Measurements from ENCODE around the gene KIFC1. TPM values are rescaled to one million over a fixed set of nuclear protein-coding genes. Genes with fewer than 3 reads are reported as not detected.

KIFC1 gene
- polyA plus RNA-seq, 1 of the 3 experiments (the other 2 are of a cell fraction): 35.9 TPM

GRCh38 chr6:33380272-33380981, 11.2 kb upstream of the KIFC1 start:
- H3K27me3 ChIP-seq (ENCODE audit: insufficient read depth): no peaks in the 10 kb centered on the region
- no peaks in the 10 kb centered on the region for H3K9me2 ChIP-seq
- H3K27ac ChIP-seq (ENCODE audit: low read depth in 2 of 2, low read length in 1 of 2): no peak overlapping the region
- TF ChIP-seq CTCF (IDR thresholded peaks at IDR 0.05) (no peak), RFX5 (IDR thresholded peaks at IDR 0.05; ENCODE audit: low read length) (no peak), EZH2phosphoT487 (IDR thresholded peaks at IDR 0.05; ENCODE audit: borderline replicate concordance, low read depth) (no peak), SMC3 (IDR thresholded peaks at IDR 0.05; ENCODE audit: low read depth, low read length) (no peak), MEF2A (IDR thresholded peaks at IDR 0.05; ENCODE audit: borderline replicate concordance, low read depth) (no peak), SIN3A (IDR thresholded peaks at IDR 0.05; ENCODE audit: borderline replicate concordance, low read depth, low read length) (no peak), FOXM1 (IDR thresholded peaks at IDR 0.05; ENCODE audit: low read depth) (no peak), MAX (IDR thresholded peaks at IDR 0.05; ENCODE audit: low read depth) (no peak), CHD2 (IDR thresholded peaks at IDR 0.05; ENCODE audit: low read length, partially characterized antibody) (no peak), NFIC (IDR thresholded peaks at IDR 0.05; ENCODE audit: borderline replicate concordance) (no peak), POLR2AphosphoS5 (IDR thresholded peaks at IDR 0.05; ENCODE audit: low read depth, low read length) (no peak), EP300 (IDR thresholded peaks at IDR 0.05; ENCODE audit: borderline replicate concordance in 1 of 2, low read depth in 1 of 2, low read length in 1 of 2) (no peak), TEAD4 (IDR thresholded peaks at IDR 0.05; ENCODE audit: borderline replicate concordance, insufficient read depth) (no peak), RXRA (IDR thresholded peaks at IDR 0.05; ENCODE audit: borderline replicate concordance, low read depth) (no peak), ZBTB33 (IDR thresholded peaks at IDR 0.05; ENCODE audit: borderline replicate concordance, low read depth) (no peak), REST (IDR thresholded peaks at IDR 0.05; ENCODE audit: low read depth, low read length) (no peak), ELF1 (IDR thresholded peaks at IDR 0.05) (no peak), RCOR1 (IDR thresholded peaks at IDR 0.05; ENCODE audit: low read length) (no peak), TCF12 (IDR thresholded peaks at IDR 0.05) (no peak)
- no peak overlapping the region for H3K4me2 ChIP-seq
- peaks cover 0 to 3% of the 10 kb centered on the region in 2 experiments; a peak in 2 of 4 replicates for H3K4me1 ChIP-seq (ENCODE audit: control insufficient read depth in 1 of 2, insufficient read depth in 2 of 2, low read depth in 1 of 2, low read length in 1 of 2)
- 77% methylated on average over 2 of the region's 2 CpGs for WGBS (ENCODE audit: low lambda C conversion rate)
- DNase-seq: no peak
- ChIA-PET POLR2A (interaction anchor here (0.6 kb wide), 1 partner anchor 25 kb away, joined by 4 read pairs; no protein-coding TSS in a partner anchor), CTCF (no interaction called here)
- no peak overlapping the region for H3K9ac ChIP-seq
- no peak overlapping the region for H3K4me3 ChIP-seq (ENCODE audit: low read depth in 2 of 2, low read length in 1 of 2)
- no peaks in the 10 kb centered on the region for H4K20me1 ChIP-seq (ENCODE audit: insufficient read depth)
- H3K79me2 ChIP-seq (ENCODE audit: insufficient read depth): no peaks in the 10 kb centered on the region
- no peaks in the 10 kb centered on the region for H3F3A ChIP-seq (replicated peaks; ENCODE audit: insufficient read depth)
- H2AFZ ChIP-seq (ENCODE audit: low read depth): no peak overlapping the region
- no peaks in the 10 kb centered on the region for H3K9me3 ChIP-seq
- no peaks in the 10 kb centered on the region for H3K36me3 ChIP-seq (replicated peaks in 1 of 2; ENCODE audit: control insufficient read depth in 1 of 2, insufficient read depth in 2 of 2, low read length in 1 of 2)

Measured in SK-N-SH (cell line).